ENCODE measurements around the gene USP6NL.

DNA sequence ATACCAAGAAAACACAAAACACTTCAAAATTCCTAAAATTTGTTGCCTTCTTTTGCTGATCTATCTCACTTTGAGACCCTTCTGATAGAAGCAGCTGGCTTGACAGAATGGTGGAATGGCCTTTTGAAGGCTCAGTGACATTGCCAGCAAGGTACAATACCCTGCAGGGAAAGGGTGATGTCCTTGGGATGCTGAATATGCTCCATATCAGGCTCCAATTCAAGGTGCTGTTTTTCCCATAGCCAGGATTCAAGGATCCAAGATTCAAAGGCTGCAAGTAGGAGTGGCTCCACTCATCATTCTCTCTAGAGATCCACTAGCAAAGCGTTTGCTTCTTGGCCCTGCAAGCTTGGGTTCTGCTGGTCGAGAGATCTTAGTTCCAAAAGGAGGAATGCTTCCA is 120.4 kb downstream of the USP6NL start:
- TF ChIP-seq, protein P1, sequence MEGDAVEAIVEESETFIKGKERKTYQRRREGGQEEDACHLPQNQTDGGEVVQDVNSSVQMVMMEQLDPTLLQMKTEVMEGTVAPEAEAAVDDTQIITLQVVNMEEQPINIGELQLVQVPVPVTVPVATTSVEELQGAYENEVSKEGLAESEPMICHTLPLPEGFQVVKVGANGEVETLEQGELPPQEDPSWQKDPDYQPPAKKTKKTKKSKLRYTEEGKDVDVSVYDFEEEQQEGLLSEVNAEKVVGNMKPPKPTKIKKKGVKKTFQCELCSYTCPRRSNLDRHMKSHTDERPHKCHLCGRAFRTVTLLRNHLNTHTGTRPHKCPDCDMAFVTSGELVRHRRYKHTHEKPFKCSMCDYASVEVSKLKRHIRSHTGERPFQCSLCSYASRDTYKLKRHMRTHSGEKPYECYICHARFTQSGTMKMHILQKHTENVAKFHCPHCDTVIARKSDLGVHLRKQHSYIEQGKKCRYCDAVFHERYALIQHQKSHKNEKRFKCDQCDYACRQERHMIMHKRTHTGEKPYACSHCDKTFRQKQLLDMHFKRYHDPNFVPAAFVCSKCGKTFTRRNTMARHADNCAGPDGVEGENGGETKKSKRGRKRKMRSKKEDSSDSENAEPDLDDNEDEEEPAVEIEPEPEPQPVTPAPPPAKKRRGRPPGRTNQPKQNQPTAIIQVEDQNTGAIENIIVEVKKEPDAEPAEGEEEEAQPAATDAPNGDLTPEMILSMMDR (optimal IDR thresholded peaks at IDR 0.05 in 1 of 3, IDR thresholded peaks at IDR 0.05 in 1 of 3, conservative IDR thresholded peaks at IDR 0.05 in 1 of 3; ENCODE audit: extremely low read depth in 1 of 3, insufficient read depth in 2 of 3, low read length in 3 of 3): no peak
- no peak for TF ChIP-seq EZH2 (IDR thresholded peaks at IDR 0.05; ENCODE audit: low read length)
